HCT116 (cell line): ENCODE results near the gene WDR55. TPM values are rescaled to one million over a fixed set of nuclear protein-coding genes. Genes with fewer than 3 reads are reported as not detected.

Experiments used
- ATAC-seq: fragments of 200-7000 bp; cut with Tn5 transposase; 2 replicates; pipeline ENCODE4 v1.9.1; 2020; ENCODE audit warnings: mild to moderate bottlenecking, moderate library complexity
- BruUV-seq: library from RNA; stranded (reverse); fragments of 400-500 nt; replicated peaks from 2 replicates; lab custom pipeline; 2021; lab: Mats Ljungman, UMichigan
- CTCF ChIA-PET: fragments of 300-600 bp; sonication (Branson Sonifier 250); formaldehyde crosslinking; loops from one replicate; lab custom pipeline; 2021; ENCODE audit warnings: antibody characterized with exemption; lab: Charles Lee
- POLR2A ChIA-PET: fragments of 300-600, 350-600 bp; sonication (Branson Sonifier 250); formaldehyde crosslinking; loops from one replicate; lab custom pipeline; 2021; ENCODE audit warnings: antibody characterized with exemption; lab: Charles Lee
- RAD21 ChIA-PET, 2 experiments: fragments of 300-600 bp; sonication (Branson Sonifier 250); formaldehyde crosslinking; loops; one replicate each; lab custom pipeline; 2023; ENCODE audit warnings: low total read pairs in 2 of 2; ENCODE audit not compliant: uncharacterized antibody in 2 of 2, unreplicated experiment in 2 of 2, low non-redundant PET in 1 of 2; lab: Charles Lee
- DNase-seq: peaks from one replicate; pipeline ENCODE4 v3.0.0-alpha.2; 2010; ENCODE audit warnings: low read depth, low spot score
- H2AFZ ChIP-seq: fragments of 200-600 bp; shearing (Covaris generic), sonication (generic); 2 replicates; pipeline ENCODE4 v1.6.1; 2017; ENCODE audit warnings: low read depth, mixed run types, mixed read lengths, antibody characterized with exemption, low read length; ENCODE audit not compliant: poor library complexity, severe bottlenecking
- H3K27ac ChIP-seq: 2 replicates; pipeline ENCODE4 v1.5.1; 2012; ENCODE audit warnings: low read depth, low read length
- H3K27me3 ChIP-seq: fragments of 200-600 bp; sonication (generic); 2 replicates; pipeline ENCODE4 v1.6.1; 2016; ENCODE audit warnings: mixed run types, low read length, mixed read lengths; ENCODE audit not compliant: insufficient read depth
- H3K36me3 ChIP-seq, 2 experiments: fragments of 200-500 bp in 1 of 2; fragments of 200-600 bp in 1 of 2; sonication (Bioruptor generic) in 1 of 2; sonication (generic) in 1 of 2; 2 replicates each; pipeline versions ENCODE4 v1.5.1 to v1.6.1; 2014 to 2016; ENCODE audit warnings: low read length in 2 of 2, inconsistent platforms in 1 of 2, mixed read lengths in 1 of 2, mixed run types in 1 of 2; ENCODE audit not compliant: insufficient read depth in 2 of 2, control insufficient read depth in 1 of 2
- H3K4me1 ChIP-seq, 2 experiments: fragments of 200-600 bp in 1 of 2; sonication (generic) in 1 of 2; 2 replicates each; pipeline versions ENCODE4 v1.5.1 to v1.6.1; 2012 to 2017; ENCODE audit warnings: low read length in 2 of 2, inconsistent platforms in 1 of 2, mild to moderate bottlenecking in 1 of 2, mixed read lengths in 1 of 2, mixed run types in 1 of 2, moderate library complexity in 1 of 2; ENCODE audit not compliant: insufficient read depth in 2 of 2, control insufficient read depth in 1 of 2
- H3K4me2 ChIP-seq: fragments of 200-600 bp; sonication (generic); 2 replicates; pipeline ENCODE4 v1.6.1; 2017; ENCODE audit warnings: mixed run types, low read length, mixed read lengths
- H3K4me3 ChIP-seq, 2 experiments: fragments of 200-600 bp in 1 of 2; sonication (generic) in 1 of 2; replicated peaks in 1 of 2; 2 replicates each; pipeline ENCODE4 v1.5.1; 2011 to 2016; ENCODE audit warnings: low read length in 2 of 2, control low read depth in 1 of 2, low read depth in 1 of 2, mild to moderate bottlenecking in 1 of 2, mixed read lengths in 1 of 2, mixed run types in 1 of 2
- H3K79me2 ChIP-seq: fragments of 200-600 bp; sonication (generic); 2 replicates; pipeline ENCODE4 v1.6.1; 2017; ENCODE audit warnings: mild to moderate bottlenecking, mixed run types, low read length, moderate library complexity, mixed read lengths; ENCODE audit not compliant: insufficient read depth
- H3K9ac ChIP-seq: fragments of 200-600 bp; sonication (generic); 2 replicates; pipeline ENCODE4 v1.6.1; 2016; ENCODE audit warnings: low read length, mixed read lengths
- H3K9me2 ChIP-seq: fragments of 200-600 bp; sonication (generic), shearing (Covaris generic); 2 replicates; pipeline ENCODE4 v1.6.1; 2017; ENCODE audit warnings: mixed run types, mild to moderate bottlenecking, moderate library complexity; ENCODE audit not compliant: insufficient read depth
- H3K9me3 ChIP-seq, 2 experiments: fragments of 200-500 bp in 1 of 2; fragments of 200-600 bp in 1 of 2; sonication (Bioruptor generic) in 1 of 2; sonication (generic) in 1 of 2; 2 replicates each; pipeline ENCODE4 v1.6.1; 2014 to 2017; ENCODE audit warnings: low read length in 2 of 2, mixed read lengths in 2 of 2, inconsistent platforms in 1 of 2, low read depth in 1 of 2, mild to moderate bottlenecking in 1 of 2, mixed run types in 1 of 2, moderate library complexity in 1 of 2; ENCODE audit not compliant: control insufficient read depth in 1 of 2, insufficient read depth in 1 of 2
- H4K20me1 ChIP-seq: fragments of 200-600 bp; sonication (generic), shearing (Covaris generic); 2 replicates; pipeline ENCODE4 v1.6.1; 2017; ENCODE audit warnings: mixed run types, mild to moderate bottlenecking, moderate library complexity; ENCODE audit not compliant: insufficient read depth
- CBX3 ChIP-seq: IDR thresholded peaks from 2 replicates; pipeline ENCODE4 v1.6.1; 2012; ENCODE audit warnings: low read depth
- EGR1 ChIP-seq: IDR thresholded peaks from 2 replicates; pipeline ENCODE4 v1.6.1; 2012; ENCODE audit warnings: low read depth
- ELF1 ChIP-seq: IDR thresholded peaks from 2 replicates; pipeline ENCODE4 v1.6.1; 2012; ENCODE audit warnings: low read depth, borderline replicate concordance
- EZH2 ChIP-seq: fragments of 200-600 bp; sonication (generic); IDR thresholded peaks from 2 replicates; pipeline ENCODE4 v1.6.1; 2017; ENCODE audit warnings: antibody characterized with exemption, mixed run types
- FOSL1 ChIP-seq: IDR thresholded peaks from 2 replicates; pipeline ENCODE4 v1.6.1; 2012; ENCODE audit warnings: low read depth
- POLR2A ChIP-seq: IDR thresholded peaks from 2 replicates; pipeline ENCODE4 v1.7.0; 2011; ENCODE audit warnings: borderline replicate concordance; ENCODE audit not compliant: insufficient read depth, insufficient read length; ENCODE audit errors: extremely low read depth
- RAD21 ChIP-seq: IDR thresholded peaks from 2 replicates; pipeline ENCODE4 v1.6.1; 2012; ENCODE audit warnings: low read depth, mild to moderate bottlenecking
- SP1 ChIP-seq: IDR thresholded peaks from 2 replicates; pipeline ENCODE4 v1.6.1; 2012; ENCODE audit warnings: low read depth
- SRF ChIP-seq: IDR thresholded peaks from 2 replicates; pipeline ENCODE4 v1.6.1; 2012; ENCODE audit warnings: low read depth
- ZFX ChIP-seq: fragments of 450-650 bp; IDR thresholded peaks from 2 replicates; pipeline ENCODE4 v1.6.1; 2017
- ZNF274 ChIP-seq: fragments of 200-500 bp; sonication (Bioruptor generic); IDR thresholded peaks from 2 replicates; pipeline ENCODE4 v1.6.1; 2014; ENCODE audit warnings: mild to moderate bottlenecking, low read depth, low read length, inconsistent platforms
- intact Hi-C: fragments of 100-400 bp; cut with micrococcal nuclease; formaldehyde crosslinking; loops from 2 replicates; pipeline ENCODE4 v1.10.0; 2022
- total RNA-seq: library from RNA; stranded (reverse); gene quantifications from one replicate; pipeline ENCODE4 v1.2.1, GENCODE V29; 2021; ENCODE audit not compliant: unreplicated experiment
- TF ChIP-seq, protein P1 (sequence below), 3 experiments: fragments of 200-600 bp in 1 of 3; sonication (generic) in 1 of 3; IDR thresholded peaks in 2 of 3; conservative IDR thresholded peaks in 1 of 3; 2 replicates each; pipeline ENCODE4 v1.5.1; 2012 to 2017; ENCODE audit warnings: low read depth in 2 of 3, low read length in 2 of 3, antibody characterized with exemption in 1 of 3, borderline replicate concordance in 1 of 3, control low read depth in 1 of 3, mild to moderate bottlenecking in 1 of 3, mixed read lengths in 1 of 3, mixed run types in 1 of 3, moderate library complexity in 1 of 3; ENCODE audit not compliant: insufficient read depth in 1 of 3

WDR55 gene
- total RNA-seq, 1 experiment from 2014 or later: 37.2 TPM

DNA sequence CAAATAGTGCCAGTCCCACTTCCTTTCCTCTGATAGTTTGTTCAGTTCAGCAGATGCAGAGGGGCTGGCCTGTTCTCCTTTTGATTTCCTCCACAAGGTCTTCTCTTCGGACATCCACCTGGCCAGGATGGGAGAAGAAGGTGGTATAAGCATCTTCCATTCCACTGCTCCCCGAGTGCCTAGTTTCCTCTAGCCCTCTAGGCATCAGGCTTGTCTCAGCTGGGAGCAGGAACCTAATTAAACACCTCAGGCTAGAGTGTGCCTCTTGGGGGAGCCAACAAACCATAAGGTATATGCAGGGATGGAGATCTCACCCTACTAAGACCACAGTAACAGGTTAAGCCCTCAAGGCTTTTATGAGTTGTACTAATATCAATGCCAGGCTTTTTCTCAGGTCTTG is 9.5 kb downstream of the WDR55 start:
- ATAC-seq (peak; percentile 32; the same call in 1 of the 2 replicates), DNase-seq (no peak)
- CTCF ChIA-PET: no interaction called here
- no peak overlapping the region for H3K4me2 ChIP-seq
- TSS peak; percentile 54 for BruUV-seq
- TF ChIP-seq EGR1: no peak
- no peak for TF ChIP-seq CBX3
- TF ChIP-seq, protein P1, sequence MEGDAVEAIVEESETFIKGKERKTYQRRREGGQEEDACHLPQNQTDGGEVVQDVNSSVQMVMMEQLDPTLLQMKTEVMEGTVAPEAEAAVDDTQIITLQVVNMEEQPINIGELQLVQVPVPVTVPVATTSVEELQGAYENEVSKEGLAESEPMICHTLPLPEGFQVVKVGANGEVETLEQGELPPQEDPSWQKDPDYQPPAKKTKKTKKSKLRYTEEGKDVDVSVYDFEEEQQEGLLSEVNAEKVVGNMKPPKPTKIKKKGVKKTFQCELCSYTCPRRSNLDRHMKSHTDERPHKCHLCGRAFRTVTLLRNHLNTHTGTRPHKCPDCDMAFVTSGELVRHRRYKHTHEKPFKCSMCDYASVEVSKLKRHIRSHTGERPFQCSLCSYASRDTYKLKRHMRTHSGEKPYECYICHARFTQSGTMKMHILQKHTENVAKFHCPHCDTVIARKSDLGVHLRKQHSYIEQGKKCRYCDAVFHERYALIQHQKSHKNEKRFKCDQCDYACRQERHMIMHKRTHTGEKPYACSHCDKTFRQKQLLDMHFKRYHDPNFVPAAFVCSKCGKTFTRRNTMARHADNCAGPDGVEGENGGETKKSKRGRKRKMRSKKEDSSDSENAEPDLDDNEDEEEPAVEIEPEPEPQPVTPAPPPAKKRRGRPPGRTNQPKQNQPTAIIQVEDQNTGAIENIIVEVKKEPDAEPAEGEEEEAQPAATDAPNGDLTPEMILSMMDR (IDR thresholded peaks at IDR 0.05 in 2 of 3, conservative IDR thresholded peaks at IDR 0.05 in 1 of 3; ENCODE audit: borderline replicate concordance in 1 of 3, insufficient read depth in 1 of 3, low read depth in 2 of 3, low read length in 2 of 3): no peak
- TF ChIP-seq ELF1: no peak
- TF ChIP-seq SRF: no peak
- TF ChIP-seq EZH2: no peak
- no peak for TF ChIP-seq ZNF274
- TF ChIP-seq ZFX: no peak
- TF ChIP-seq POLR2A: no peak
- TF ChIP-seq SP1: no peak
- TF ChIP-seq RAD21: no peak
- TF ChIP-seq FOSL1: no peak
- H3K4me1 ChIP-seq: no peaks in the 10 kb centered on the region
- H3K79me2 ChIP-seq: peaks cover 2% of the 10 kb centered on the region; the same call in 1 of the 2 replicates
- peaks cover 35 to 37% of the 10 kb centered on the region in 2 experiments; a peak in 3 of 4 replicates for H3K36me3 ChIP-seq
- no peaks in the 10 kb centered on the region for H3K9me3 ChIP-seq
- H3K4me3 ChIP-seq: no peak overlapping the region
- POLR2A ChIA-PET: interaction anchor here (1.1 kb wide), 1 partner anchor 328 kb away, joined by 4 read pairs; the partner anchor contains the start of gene HBEGF
- RAD21 ChIA-PET: no interaction called here
- intact Hi-C loops: no loop called here
- no peaks in the 10 kb centered on the region for H4K20me1 ChIP-seq
- H3K27me3 ChIP-seq: no peaks in the 10 kb centered on the region
- H3K9ac ChIP-seq: no peak overlapping the region
- H3K27ac ChIP-seq: no peak overlapping the region
- no peaks in the 10 kb centered on the region for H3K9me2 ChIP-seq
- H2AFZ ChIP-seq: no peak overlapping the region
